ENCODE results near the gene PALLD.

PALLD gene

GRCh38 chr4:168885400-168885799 is 388.5 kb downstream of the PALLD start:
- Histone ChIP-seq H3K9ac (no peak overlapping the region), H3K36me3 (peaks cover 0 to 16% (median 0%) of the 10 kb centered on the region in 11 experiments; a peak in 5 of 22 replicates), H3K27ac (no peak overlapping the region)

GRCh38 chr4:168886351-168886750 is 389.5 kb downstream of the PALLD start:
- no peak overlapping the region for H3K9ac ChIP-seq
- no peak for TF ChIP-seq Cebpa-rat (IDR thresholded peaks at IDR 0.05)

More at GRCh38 chr4:168885400-168885799, 388.5 kb downstream of the PALLD start:
- no peak for TF ChIP-seq Cebpa-rat (IDR thresholded peaks at IDR 0.05)
- Histone ChIP-seq H4K20me1 (peaks cover 0 to 13% (median 0%) of the 10 kb centered on the region in 11 experiments; a peak in 4 of 22 replicates), H3K4me1 (peaks cover 0 to 22% (median 15%) of the 10 kb centered on the region in 10 experiments; a peak in 12 of 20 replicates), H3K4me3 (no peak overlapping the region), H3K27me3 (peaks cover 0 to 40% (median under 1%) of the 10 kb centered on the region in 11 experiments; a peak in 7 of 22 replicates), H3K4me2 (no peak overlapping the region), H3K9me3 (replicated peaks in 1 of 11) (no peaks in the 10 kb centered on the region)

GRCh38 chr4:168887809-168888208 is 391.0 kb downstream of the PALLD start:
- H3K9ac ChIP-seq: no peak overlapping the region
- no peak overlapping the region for H3K4me3 ChIP-seq
- H3K9me3 ChIP-seq (replicated peaks in 1 of 11): no peaks in the 10 kb centered on the region
- H3K4me2 ChIP-seq: no peak overlapping the region
- peaks cover 0 to 29% (median 0%) of the 10 kb centered on the region in 11 experiments; a peak in 3 of 22 replicates for H3K27me3 ChIP-seq
- 0 out of 20 replicates have a peak, but pooled peaks cover 0 to under 1% (median 0%) of the 10 kb centered on the region in 10 experiments for H3K4me1 ChIP-seq
- TF ChIP-seq Cebpa-rat (IDR thresholded peaks at IDR 0.05): no peak
- H3K36me3 ChIP-seq: peaks cover 0 to 28% (median 0%) of the 10 kb centered on the region in 11 experiments; a peak in 10 of 22 replicates
- H4K20me1 ChIP-seq: no peaks in the 10 kb centered on the region
- no peak overlapping the region for H3K27ac ChIP-seq

More at GRCh38 chr4:168886351-168886750, 389.5 kb downstream of the PALLD start:
- H3K27ac ChIP-seq: no peak overlapping the region
- peaks cover 0 to 38% (median 0%) of the 10 kb centered on the region in 11 experiments; a peak in 3 of 22 replicates for H3K27me3 ChIP-seq
- H3K9me3 ChIP-seq (replicated peaks in 1 of 11): no peaks in the 10 kb centered on the region
- no peak overlapping the region for H3K4me3 ChIP-seq
- H3K4me2 ChIP-seq: no peak overlapping the region
- H3K36me3 ChIP-seq: peaks cover 0 to 25% (median 0%) of the 10 kb centered on the region in 11 experiments; a peak in 9 of 22 replicates
- peaks cover 0 to 13% (median 8%) of the 10 kb centered on the region in 10 experiments; a peak in 12 of 20 replicates for H3K4me1 ChIP-seq
- peaks cover 0 to 9% (median 0%) of the 10 kb centered on the region in 11 experiments; a peak in 3 of 22 replicates for H4K20me1 ChIP-seq

- Histone ChIP-seq H3K4me1 (0 out of 20 replicates have a peak, but pooled peaks cover 0 to 6% (median 0%) of the 10 kb centered on the region in 10 experiments), H3K9ac (no peak overlapping the region), H3K36me3 (peaks cover 0 to 30% (median 6%) of the 10 kb centered on the region in 11 experiments; a peak in 10 of 22 replicates), H3K4me2 (no peak overlapping the region), H3K4me3 (no peak overlapping the region), H3K27ac (no peak overlapping the region), H4K20me1 (no peaks in the 10 kb centered on the region), H3K27me3 (peaks cover 0 to 20% (median 0%) of the 10 kb centered on the region in 11 experiments; a peak in 3 of 22 replicates), H3K9me3 (replicated peaks in 1 of 11) (no peaks in the 10 kb centered on the region)
- TF ChIP-seq Cebpa-rat (IDR thresholded peaks at IDR 0.05): no peak
Measured at GRCh38 chr4:168888715-168889215, 391.9 kb downstream of the PALLD start.

GRCh38 chr4:168891086-168891485 is 394.2 kb downstream of the PALLD start:
- TF ChIP-seq Cebpa-rat (IDR thresholded peaks at IDR 0.05): no peak
- H3K9me3 ChIP-seq (replicated peaks in 1 of 11): no peaks in the 10 kb centered on the region
- no peaks in the 10 kb centered on the region for H4K20me1 ChIP-seq

GRCh38 chr4:168891688-168892087 is 394.8 kb downstream of the PALLD start:
- no peaks in the 10 kb centered on the region; a peak in 1 of 22 replicates for H3K27me3 ChIP-seq
- no peak for TF ChIP-seq Cebpa-rat (IDR thresholded peaks at IDR 0.05)
- no peak overlapping the region for H3K4me3 ChIP-seq
- peaks cover 0 to 47% (median 8%) of the 10 kb centered on the region in 11 experiments; a peak in 11 of 22 replicates for H3K36me3 ChIP-seq
- H3K9ac ChIP-seq: no peak overlapping the region
- no peaks in the 10 kb centered on the region for H4K20me1 ChIP-seq
- no peak overlapping the region for H3K4me2 ChIP-seq
- 0 out of 20 replicates have a peak, but pooled peaks cover 0 to 6% (median 0%) of the 10 kb centered on the region in 10 experiments for H3K4me1 ChIP-seq
- no peak overlapping the region for H3K27ac ChIP-seq
- no peaks in the 10 kb centered on the region for H3K9me3 ChIP-seq (replicated peaks in 1 of 11)

More at GRCh38 chr4:168891086-168891485, 394.2 kb downstream of the PALLD start:
- no peak overlapping the region for H3K4me3 ChIP-seq
- 0 out of 20 replicates have a peak, but pooled peaks cover 0 to 6% (median 0%) of the 10 kb centered on the region in 10 experiments for H3K4me1 ChIP-seq
- no peak overlapping the region for H3K9ac ChIP-seq
- no peak overlapping the region for H3K4me2 ChIP-seq
- H3K27me3 ChIP-seq: no peaks in the 10 kb centered on the region; a peak in 1 of 22 replicates
- no peak overlapping the region for H3K27ac ChIP-seq
- peaks cover 0 to 46% (median 8%) of the 10 kb centered on the region in 11 experiments; a peak in 11 of 22 replicates for H3K36me3 ChIP-seq

- Histone ChIP-seq H3K4me1 (0 out of 20 replicates have a peak, but pooled peaks cover 0 to 6% (median 0%) of the 10 kb centered on the region in 10 experiments), H4K20me1 (no peaks in the 10 kb centered on the region), H3K9me3 (replicated peaks in 1 of 11) (no peaks in the 10 kb centered on the region), H3K27me3 (no peaks in the 10 kb centered on the region; a peak in 1 of 22 replicates), H3K27ac (no peak overlapping the region), H3K4me3 (no peak overlapping the region), H3K9ac (no peak overlapping the region), H3K36me3 (peaks cover 0 to 49% (median 8%) of the 10 kb centered on the region in 11 experiments; a peak in 11 of 22 replicates), H3K4me2 (no peak overlapping the region)
- no peak for TF ChIP-seq Cebpa-rat (IDR thresholded peaks at IDR 0.05)
Measured at GRCh38 chr4:168892475-168892874, 395.6 kb downstream of the PALLD start.

GRCh38 chr4:168893205-168893604 is 396.4 kb downstream of the PALLD start:
- no peaks in the 10 kb centered on the region for H4K20me1 ChIP-seq
- no peak overlapping the region for H3K4me2 ChIP-seq
- H3K27me3 ChIP-seq: no peaks in the 10 kb centered on the region
- H3K9ac ChIP-seq: no peak overlapping the region
- H3K4me3 ChIP-seq: no peak overlapping the region
- H3K36me3 ChIP-seq: peaks cover 0 to 54% (median 8%) of the 10 kb centered on the region in 11 experiments; a peak in 11 of 22 replicates
- no peaks in the 10 kb centered on the region for H3K9me3 ChIP-seq (replicated peaks in 1 of 11)
- no peak overlapping the region for H3K27ac ChIP-seq
- H3K4me1 ChIP-seq: 0 out of 20 replicates have a peak, but pooled peaks cover 0 to 6% (median 0%) of the 10 kb centered on the region in 10 experiments
- TF ChIP-seq Cebpa-rat (IDR thresholded peaks at IDR 0.05): no peak

- H3K36me3 ChIP-seq: peaks cover 0 to 60% (median 11%) of the 10 kb centered on the region in 11 experiments; a peak in 11 of 22 replicates
- H4K20me1 ChIP-seq: no peaks in the 10 kb centered on the region
- TF ChIP-seq Cebpa-rat (IDR thresholded peaks at IDR 0.05): no peak
- H3K4me3 ChIP-seq: no peak overlapping the region
- no peaks in the 10 kb centered on the region for H3K27me3 ChIP-seq
- no peak overlapping the region for H3K9ac ChIP-seq
- H3K27ac ChIP-seq: no peak overlapping the region
- H3K4me1 ChIP-seq: 0 out of 20 replicates have a peak, but pooled peaks cover 0 to 6% (median 0%) of the 10 kb centered on the region in 10 experiments
- no peak overlapping the region for H3K4me2 ChIP-seq
- H3K9me3 ChIP-seq (replicated peaks in 1 of 11): no peaks in the 10 kb centered on the region
Measured at GRCh38 chr4:168893807-168894206, 397.0 kb downstream of the PALLD start.

Measured in BLaER1 treated with 17β-estradiol and CSF1 and Interleukin-3, amounts not matched to agents 10 nM and 100 nM (cell line).